IPS-20b (cell line): ENCODE results near the gene FJX1.
A peak's percentile ranks its signal among the peaks of the same experiment; 100 is the strongest.

Source experiments
- H3K27ac ChIP-seq: one replicate; pipeline ENCODE4 v1.5.1; 2013; ENCODE audit warnings: low read length
- H3K27me3 ChIP-seq: 2 replicates; pipeline ENCODE4 v1.6.1; 2013; ENCODE audit warnings: mild to moderate bottlenecking, low read length, inconsistent platforms; ENCODE audit not compliant: insufficient read depth
- H3K36me3 ChIP-seq: 2 replicates; pipeline ENCODE4 v1.6.1; 2013; ENCODE audit warnings: low read depth, mild to moderate bottlenecking, inconsistent platforms, low read length, moderate library complexity; ENCODE audit not compliant: insufficient read depth
- H3K4me1 ChIP-seq: 2 replicates; pipeline ENCODE4 v1.6.1; 2013; ENCODE audit warnings: mild to moderate bottlenecking, control low read depth, inconsistent platforms, low read length, moderate library complexity; ENCODE audit not compliant: insufficient read depth
- H3K4me3 ChIP-seq: 2 replicates; pipeline ENCODE4 v1.5.1; 2013; ENCODE audit warnings: mild to moderate bottlenecking, low read length, inconsistent platforms
- H3K9ac ChIP-seq: 2 replicates; pipeline ENCODE4 v1.6.1; 2013; ENCODE audit warnings: low read depth, mild to moderate bottlenecking, inconsistent platforms, low read length, moderate library complexity
- H3K9me3 ChIP-seq: 2 replicates; pipeline ENCODE4 v1.6.1; 2013; ENCODE audit warnings: mild to moderate bottlenecking, low read depth, low read length, inconsistent platforms; ENCODE audit not compliant: insufficient read depth

Gene FJX1

DNA sequence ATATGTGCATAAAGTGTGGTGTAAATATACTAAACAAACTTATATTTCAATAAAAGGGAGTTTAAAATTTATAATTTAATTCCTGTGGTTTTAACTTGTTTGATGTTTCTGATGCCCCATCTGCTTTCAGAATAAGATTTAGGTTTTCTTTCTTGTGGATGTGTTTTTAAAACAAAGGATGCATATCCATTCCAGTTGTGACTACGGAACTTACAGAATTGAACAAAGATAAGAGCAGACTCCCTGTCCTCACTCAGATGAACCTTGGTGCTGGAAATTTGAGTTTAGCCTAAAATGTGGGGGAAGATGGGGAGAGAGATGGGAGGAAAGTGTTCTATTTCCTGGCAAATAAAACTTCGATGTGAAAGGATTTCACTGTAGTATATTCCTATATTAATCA lies 2.5 kb downstream of the FJX1 start:
- H3K9ac ChIP-seq: no peak overlapping the region
- H3K4me3 ChIP-seq: peak overlapping the region; percentile 79

DNA sequence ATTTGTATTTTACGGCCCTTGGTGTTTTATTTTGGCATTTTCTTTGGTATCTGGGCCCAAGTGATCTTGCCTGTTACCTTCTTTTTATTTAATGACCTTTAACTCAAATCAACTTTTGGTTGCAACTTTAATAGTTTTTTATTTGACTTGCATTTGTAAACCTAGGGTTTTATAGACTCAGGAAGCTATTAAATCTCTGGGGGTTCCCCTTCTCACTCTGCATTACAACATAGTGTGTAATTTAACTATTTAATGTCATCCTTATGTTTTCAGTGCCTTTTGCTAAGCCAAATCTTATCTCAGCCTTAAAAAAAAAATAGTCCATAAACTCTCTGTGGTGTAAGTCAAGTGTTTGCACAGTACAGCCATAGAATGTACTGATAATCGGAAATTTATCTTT lies 3.4 kb downstream of the FJX1 start:
- Histone ChIP-seq H3K4me3 (no peak overlapping the region), H3K9me3 (no peaks in the 10 kb centered on the region), H3K36me3 (no peaks in the 10 kb centered on the region), H3K9ac (no peak overlapping the region), H3K4me1 (peaks cover 19% of the 10 kb centered on the region), H3K27me3 (peaks cover 41% of the 10 kb centered on the region), H3K27ac (no peak overlapping the region)

More for the DNA sequence above, 2.5 kb downstream of the FJX1 start:
- Histone ChIP-seq H3K9me3 (no peaks in the 10 kb centered on the region), H3K4me1 (peaks cover 19% of the 10 kb centered on the region), H3K27ac (no peak overlapping the region), H3K27me3 (peaks cover 42% of the 10 kb centered on the region), H3K36me3 (no peaks in the 10 kb centered on the region)

DNA sequence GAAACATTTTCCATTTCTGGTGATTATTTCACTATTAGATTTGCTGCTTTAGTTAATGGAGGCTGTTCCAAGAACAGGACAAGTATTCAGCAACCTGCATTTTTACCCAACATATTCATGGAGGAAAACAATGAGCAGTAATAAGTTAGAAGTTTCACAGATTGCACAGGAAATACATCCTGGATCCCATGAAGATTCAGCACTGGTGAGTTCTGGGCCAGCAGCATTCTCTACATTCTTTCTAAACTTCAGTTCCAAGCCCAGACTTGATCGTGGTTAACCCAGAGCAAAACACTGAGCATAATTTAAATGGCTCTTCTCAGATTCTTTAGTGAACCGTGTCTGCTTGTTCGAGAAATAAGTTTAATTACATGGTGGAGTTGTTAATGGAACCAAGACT lies 3.8 kb downstream of the FJX1 start:
- Histone ChIP-seq H3K27me3 (peaks cover 39% of the 10 kb centered on the region), H3K4me1 (peaks cover 19% of the 10 kb centered on the region), H3K9ac (no peak overlapping the region), H3K36me3 (no peaks in the 10 kb centered on the region), H3K27ac (no peak overlapping the region), H3K9me3 (no peaks in the 10 kb centered on the region), H3K4me3 (no peak overlapping the region)

DNA sequence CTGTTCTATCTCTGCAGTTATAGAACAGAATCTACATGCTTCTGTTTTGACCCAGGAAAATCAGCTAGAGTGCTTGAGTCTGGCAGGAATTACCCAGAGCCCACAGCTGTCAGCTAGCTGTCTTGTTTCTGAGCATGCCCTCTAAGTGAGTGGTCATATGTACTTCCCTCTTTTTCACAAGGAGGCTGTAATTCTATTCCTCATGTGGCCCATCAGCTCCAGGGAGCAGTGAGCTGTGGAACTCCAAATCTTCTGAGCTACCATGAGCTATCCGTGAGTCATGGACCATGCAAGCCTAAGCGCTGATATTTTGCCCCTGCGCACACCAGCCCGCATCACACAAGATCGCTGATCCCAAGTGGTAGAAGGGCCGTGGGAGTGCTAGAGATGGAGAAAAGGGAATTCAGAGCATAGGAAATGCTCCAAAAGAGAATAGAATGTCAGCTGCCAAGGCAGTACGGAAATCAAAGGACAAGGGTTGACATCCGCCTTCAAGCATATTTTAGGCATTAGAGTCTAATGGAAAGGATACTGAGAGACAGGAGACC lies 5.4 kb downstream of the FJX1 start:
- no peak overlapping the region for H3K4me3 ChIP-seq
- H3K9ac ChIP-seq: no peak overlapping the region
- no peaks in the 10 kb centered on the region for H3K9me3 ChIP-seq
- H3K27me3 ChIP-seq: peaks cover 31% of the 10 kb centered on the region
- peaks cover 15% of the 10 kb centered on the region for H3K4me1 ChIP-seq
- H3K27ac ChIP-seq: no peak overlapping the region
- H3K36me3 ChIP-seq: no peaks in the 10 kb centered on the region

DNA sequence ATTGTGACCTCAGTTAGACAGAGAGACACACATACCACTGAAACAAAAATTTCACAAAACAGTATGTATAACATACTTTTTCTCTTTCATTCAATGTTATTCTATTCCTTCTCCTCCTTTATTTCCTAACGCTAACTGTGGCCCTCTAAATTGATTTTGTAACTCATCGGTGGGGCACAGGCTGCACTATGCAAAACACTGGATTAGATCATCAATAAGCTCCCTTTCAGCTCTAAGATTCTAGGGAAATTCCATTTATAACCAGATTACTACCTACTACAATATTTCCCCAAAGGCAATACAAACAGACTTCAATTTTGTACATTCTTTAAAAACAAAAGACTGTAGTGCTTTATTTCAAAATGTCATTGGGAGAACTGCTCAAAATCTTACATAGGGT lies 6.1 kb downstream of the FJX1 start:
- Histone ChIP-seq H3K27me3 (peaks cover 26% of the 10 kb centered on the region), H3K27ac (no peak overlapping the region), H3K4me1 (peaks cover 15% of the 10 kb centered on the region), H3K36me3 (no peaks in the 10 kb centered on the region), H3K9me3 (no peaks in the 10 kb centered on the region), H3K4me3 (no peak overlapping the region), H3K9ac (no peak overlapping the region)

DNA sequence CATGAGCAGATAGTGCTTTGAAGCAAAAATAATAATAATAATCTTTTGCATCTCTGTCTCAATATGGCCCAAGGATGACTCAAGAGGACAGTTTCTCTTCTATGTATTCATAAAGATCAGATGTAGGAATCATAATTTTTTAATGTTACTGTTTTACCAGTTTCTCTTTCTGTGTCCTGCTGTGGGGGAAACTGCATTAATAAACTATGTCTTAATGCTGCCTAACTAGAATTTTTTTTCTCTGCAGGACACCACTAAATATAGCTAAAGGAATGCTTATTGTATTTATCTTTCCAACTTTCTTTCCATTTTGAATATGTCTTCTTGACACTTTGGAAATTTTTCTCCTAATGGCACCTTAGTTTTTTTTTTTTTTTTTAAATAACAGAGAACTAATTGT lies 6.5 kb downstream of the FJX1 start:
- no peak overlapping the region for H3K9ac ChIP-seq
- no peak overlapping the region for H3K27ac ChIP-seq
- no peaks in the 10 kb centered on the region for H3K9me3 ChIP-seq
- H3K4me1 ChIP-seq: peaks cover 15% of the 10 kb centered on the region
- H3K36me3 ChIP-seq: no peaks in the 10 kb centered on the region
- H3K4me3 ChIP-seq: no peak overlapping the region
- H3K27me3 ChIP-seq: peaks cover 22% of the 10 kb centered on the region

DNA sequence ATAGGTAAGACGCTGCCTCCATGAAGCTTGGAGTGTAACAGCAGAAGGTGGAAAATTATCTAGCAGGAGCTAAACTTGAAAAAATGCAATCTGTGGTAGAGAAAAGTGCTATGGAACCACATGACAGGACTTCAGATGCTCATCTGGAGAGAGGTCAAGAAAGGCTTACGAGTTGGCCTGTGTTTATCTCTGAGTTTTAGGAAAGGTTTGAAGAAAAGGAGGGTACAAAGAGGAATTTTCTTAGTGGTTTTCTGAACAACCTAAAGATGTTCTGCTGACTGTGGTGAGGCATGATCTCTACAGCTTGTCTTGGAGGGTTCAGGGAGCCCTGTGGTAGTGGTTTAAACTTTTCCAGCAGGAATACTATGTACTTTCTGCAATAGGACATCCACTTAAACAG lies 8.2 kb downstream of the FJX1 start:
- Histone ChIP-seq H3K4me1 (peaks cover 7% of the 10 kb centered on the region), H3K4me3 (no peak overlapping the region), H3K9me3 (no peaks in the 10 kb centered on the region), H3K27me3 (peaks cover 5% of the 10 kb centered on the region; the same call in 1 of the 2 replicates), H3K9ac (no peak overlapping the region), H3K36me3 (no peaks in the 10 kb centered on the region), H3K27ac (no peak overlapping the region)

DNA sequence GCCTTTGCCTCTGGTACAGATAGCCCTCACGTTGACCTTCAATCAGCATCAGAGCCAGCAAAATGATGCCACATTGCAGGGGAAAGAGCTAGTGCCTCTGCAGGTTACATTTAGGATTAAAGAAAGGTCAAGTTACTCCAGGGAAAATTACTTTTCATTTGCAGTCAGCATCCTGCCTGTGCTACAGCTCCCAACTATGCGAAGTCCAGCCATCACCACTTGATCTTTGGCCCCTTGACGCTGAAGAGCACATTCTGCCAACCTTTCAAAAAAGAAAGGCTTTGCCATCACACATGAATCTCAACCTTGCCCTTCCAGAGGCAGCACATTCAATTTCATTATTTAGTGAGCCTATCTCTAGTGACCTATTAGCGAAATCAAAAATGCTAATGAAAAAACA lies 11.3 kb downstream of the FJX1 start:
- Histone ChIP-seq H3K27ac (no peak overlapping the region), H3K27me3 (0 out of 2 replicates have a peak, but pooled peaks cover 5% of the 10 kb centered on the region), H3K9ac (no peak overlapping the region), H3K4me1 (no peaks in the 10 kb centered on the region; the same call in 1 of the 2 replicates), H3K9me3 (no peaks in the 10 kb centered on the region), H3K36me3 (no peaks in the 10 kb centered on the region), H3K4me3 (no peak overlapping the region)

DNA sequence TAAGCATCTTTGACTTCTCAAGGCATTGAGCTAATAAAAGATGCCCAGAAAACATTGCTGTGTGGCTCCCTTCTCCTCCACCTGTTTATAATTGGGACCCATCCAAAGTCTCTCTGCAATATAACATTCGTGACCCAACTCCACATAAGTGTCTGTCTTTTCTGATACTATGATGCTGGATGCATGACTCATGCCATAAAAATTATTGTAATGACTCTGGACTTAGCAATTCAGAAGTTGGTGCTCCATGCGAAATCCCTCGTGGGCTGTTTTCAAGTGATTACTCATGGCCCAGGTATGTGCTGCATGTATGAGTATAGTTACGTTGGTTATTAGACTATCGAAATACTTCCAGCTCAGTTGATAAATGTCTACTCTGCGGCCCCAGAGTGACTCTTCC lies 11.7 kb downstream of the FJX1 start:
- no peak overlapping the region for H3K9ac ChIP-seq
- H3K27me3 ChIP-seq: 0 out of 2 replicates have a peak, but pooled peaks cover 5% of the 10 kb centered on the region
- no peaks in the 10 kb centered on the region; the same call in 1 of the 2 replicates for H3K4me1 ChIP-seq
- H3K4me3 ChIP-seq: no peak overlapping the region
- H3K27ac ChIP-seq: no peak overlapping the region
- H3K36me3 ChIP-seq: no peaks in the 10 kb centered on the region
- H3K9me3 ChIP-seq: no peaks in the 10 kb centered on the region

DNA sequence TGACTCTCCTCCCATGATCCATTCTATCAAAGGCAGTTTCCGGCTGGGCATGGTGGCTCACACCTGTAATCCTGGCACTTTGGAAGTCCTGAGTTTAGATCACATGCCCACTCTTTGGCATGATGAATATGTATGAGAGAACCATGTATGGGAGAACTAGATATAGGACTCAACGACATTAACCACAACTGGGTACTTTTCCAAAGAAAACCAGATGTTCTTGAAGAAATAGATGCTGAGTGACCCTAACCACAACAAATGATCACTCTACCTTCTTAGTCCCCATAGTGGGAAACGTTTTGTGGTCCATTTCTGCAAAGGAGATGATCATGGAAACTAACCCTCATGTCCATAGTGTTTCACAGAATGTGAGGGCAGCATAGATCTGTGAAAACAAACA lies 13.6 kb downstream of the FJX1 start:
- H3K4me3 ChIP-seq: no peak overlapping the region
- no peaks in the 10 kb centered on the region; the same call in 1 of the 2 replicates for H3K4me1 ChIP-seq
- H3K27me3 ChIP-seq: 0 out of 2 replicates have a peak, but pooled peaks cover under 1% of the 10 kb centered on the region
- H3K36me3 ChIP-seq: no peaks in the 10 kb centered on the region
- no peak overlapping the region for H3K9ac ChIP-seq
- no peak overlapping the region for H3K27ac ChIP-seq
- no peaks in the 10 kb centered on the region for H3K9me3 ChIP-seq

DNA sequence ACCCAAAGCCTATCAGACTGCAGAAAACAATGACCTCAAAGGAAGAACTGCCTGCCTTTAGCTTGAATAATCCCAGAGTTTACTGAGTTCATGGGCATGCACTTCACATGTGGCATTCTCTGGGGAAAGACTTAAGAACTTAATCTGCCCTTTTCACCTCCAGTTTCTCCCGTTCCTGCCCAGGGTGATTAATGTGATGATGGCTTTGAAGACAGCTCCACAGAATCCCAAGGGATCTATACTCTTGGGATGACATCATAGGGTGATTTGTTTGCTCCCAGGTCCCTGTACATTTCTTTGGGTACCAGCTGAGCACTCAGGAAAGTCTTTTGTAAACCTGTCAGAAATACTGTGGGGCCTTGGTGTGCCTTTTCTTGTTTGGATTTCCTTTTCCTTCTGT lies 14.0 kb downstream of the FJX1 start:
- Histone ChIP-seq H3K9me3 (no peaks in the 10 kb centered on the region), H3K27ac (no peak overlapping the region), H3K36me3 (no peaks in the 10 kb centered on the region), H3K4me3 (no peak overlapping the region), H3K4me1 (no peaks in the 10 kb centered on the region; the same call in 1 of the 2 replicates), H3K27me3 (no peaks in the 10 kb centered on the region), H3K9ac (no peak overlapping the region)

DNA sequence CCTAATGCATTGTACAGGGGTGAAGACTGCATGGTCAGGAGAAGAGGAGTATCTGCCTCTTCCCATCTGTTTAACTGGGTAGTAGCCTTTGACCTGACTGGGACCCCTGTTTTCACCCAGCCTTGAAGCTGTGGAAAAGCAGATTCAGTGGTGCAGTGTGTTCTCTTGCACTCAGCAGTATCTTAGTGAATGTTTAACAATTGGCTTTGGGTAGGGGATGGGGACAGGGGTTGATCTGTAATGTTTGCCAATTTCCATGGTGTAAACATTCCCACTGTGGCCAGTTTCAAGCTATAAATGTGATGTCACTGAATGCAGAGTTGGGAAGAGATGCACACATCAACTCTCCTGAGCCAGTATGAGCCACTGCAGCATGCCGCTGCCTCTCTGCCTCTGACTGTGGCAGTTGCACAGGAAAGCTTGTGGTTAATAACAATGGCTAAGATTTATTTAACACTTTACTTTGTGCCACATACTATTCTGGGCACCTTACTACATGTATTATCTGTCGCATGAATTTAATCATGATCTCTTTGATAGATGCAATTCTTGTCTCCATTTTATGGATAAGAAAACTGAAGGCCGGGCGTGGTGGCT lies 15.7 kb downstream of the FJX1 start:
- Histone ChIP-seq H3K9me3 (no peaks in the 10 kb centered on the region), H3K36me3 (no peaks in the 10 kb centered on the region), H3K27me3 (no peaks in the 10 kb centered on the region), H3K27ac (no peak overlapping the region), H3K4me1 (no peaks in the 10 kb centered on the region; the same call in 1 of the 2 replicates), H3K9ac (no peak overlapping the region), H3K4me3 (no peak overlapping the region)
